ENCODE results near the gene ASB10. TPM values are rescaled to one million over a fixed set of nuclear protein-coding genes. Genes with fewer than 3 reads are reported as not detected.

ASB10 gene
- total RNA-seq, 4 donors from 2014 or later, result not detected

- H3K27me3 ChIP-seq, result peaks cover 0 to 64% (median 0%) of the 10 kb centered on the region in 4 donors
- intact Hi-C loops (cut with DNase I), result no loop called here
- DNase-seq, result no peak
- no peak overlapping the region for H3K4me3 ChIP-seq
- H3K27ac ChIP-seq, result no peak overlapping the region
- H3K36me3 ChIP-seq, result no peaks in the 10 kb centered on the region
- H3K4me1 ChIP-seq, result peaks cover 0 to 4% (median 0%) of the 10 kb centered on the region in 3 donors
- 82 to 88% methylated on average over 4 to 7 of the region's 8 CpGs for WGBS, 2 donors
- no peaks in the 10 kb centered on the region for H3K9me3 ChIP-seq
- TF ChIP-seq POLR2A (IDR thresholded peaks at IDR 0.05) (no peak), CTCF (IDR thresholded peaks at IDR 0.05) (no peak)
Observed at GRCh38 chr7:151179287-151179860, 7.7 kb downstream of the ASB10 start.

GRCh38 chr7:151178831-151179230 is 8.2 kb downstream of the ASB10 start:
- 57 to 78% methylated on average over 2 of the region's 2 CpGs for WGBS, 2 donors
- intact Hi-C loops (cut with DNase I), result no loop called here

GRCh38 chr7:151178236-151178635 is 8.8 kb downstream of the ASB10 start:
- H3K4me1 ChIP-seq, result peaks cover 0 to 4% (median 0%) of the 10 kb centered on the region in 3 donors
- peaks cover 0 to 76% (median 1%) of the 10 kb centered on the region in 4 donors for H3K27me3 ChIP-seq
- intact Hi-C loops (cut with DNase I), result no loop called here
- no peak overlapping the region for H3K4me3 ChIP-seq
- TF ChIP-seq CTCF (IDR thresholded peaks at IDR 0.05) (no peak), POLR2A (IDR thresholded peaks at IDR 0.05) (no peak)
- no peak for DNase-seq
- 82 to 92% methylated on average over 8 to 9 of the region's 9 CpGs for WGBS, 2 donors
- no peaks in the 10 kb centered on the region for H3K9me3 ChIP-seq
- no peak overlapping the region for H3K27ac ChIP-seq
- no peaks in the 10 kb centered on the region for H3K36me3 ChIP-seq

More at GRCh38 chr7:151178831-151179230, 8.2 kb downstream of the ASB10 start:
- H3K27me3 ChIP-seq, result peaks cover 0 to 70% (median 0%) of the 10 kb centered on the region in 4 donors
- H3K9me3 ChIP-seq, result no peaks in the 10 kb centered on the region
- TF ChIP-seq POLR2A (IDR thresholded peaks at IDR 0.05), result no peak
- TF ChIP-seq CTCF (IDR thresholded peaks at IDR 0.05), result no peak
- H3K27ac ChIP-seq, result no peak overlapping the region
- H3K4me1 ChIP-seq, result peaks cover 0 to 4% (median 0%) of the 10 kb centered on the region in 3 donors
- DNase-seq, result no peak
- no peak overlapping the region for H3K4me3 ChIP-seq
- H3K36me3 ChIP-seq, result no peaks in the 10 kb centered on the region

- TF ChIP-seq CTCF (IDR thresholded peaks at IDR 0.05) (no peak), POLR2A (IDR thresholded peaks at IDR 0.05) (no peak)
- H3K27ac ChIP-seq, result no peak overlapping the region
- H3K9me3 ChIP-seq, result no peaks in the 10 kb centered on the region
- no peak overlapping the region for H3K4me3 ChIP-seq
- H3K36me3 ChIP-seq, result no peaks in the 10 kb centered on the region
- intact Hi-C loops (cut with DNase I), result no loop called here
- H3K27me3 ChIP-seq, result peaks cover 0 to 82% (median 1%) of the 10 kb centered on the region in 4 donors
- 100% methylated on average over 1 of the region's 1 CpG; no CpG with 5 or more reads in 1 of the 2 donors for WGBS, 2 donors
- peaks cover 0 to 4% (median 0%) of the 10 kb centered on the region in 3 donors for H3K4me1 ChIP-seq
- no peak for DNase-seq
Observed at GRCh38 chr7:151177310-151177709, 9.7 kb downstream of the ASB10 start.

GRCh38 chr7:151176401-151176800 is 10.6 kb downstream of the ASB10 start:
- DNase-seq, result no peak
- no peak for TF ChIP-seq CTCF (IDR thresholded peaks at IDR 0.05)
- no peak for TF ChIP-seq POLR2A (IDR thresholded peaks at IDR 0.05)
- Histone ChIP-seq H3K4me1 (peaks cover 0 to 4% (median 0%) of the 10 kb centered on the region in 3 donors), H3K27ac (no peak overlapping the region), H3K36me3 (no peaks in the 10 kb centered on the region), H3K4me3 (no peak overlapping the region), H3K9me3 (no peaks in the 10 kb centered on the region), H3K27me3 (peaks cover 0 to 85% (median 1%) of the 10 kb centered on the region in 4 donors)
- 90 to 100% methylated on average over 4 to 7 of the region's 9 CpGs for WGBS, 2 donors
- intact Hi-C loops (cut with DNase I), result no loop called here

Measured in esophagus squamous epithelium (tissue), 5 donors.